GM21528 (cell line): Measurements from ENCODE around the gene NLRC5.
"Not testable (repeated sequence)": the region's sequence is repeated elsewhere in the genome, so short reads cannot be mapped to it uniquely, and the experiment has no call there.

Experiments used
- ATAC-seq: cut with Tn5 transposase; IDR thresholded peaks from one replicate; pipeline ENCODE4 v1.9.1; 2021; ENCODE audit warnings: mild to moderate bottlenecking, moderate library complexity; ENCODE audit not compliant: unreplicated experiment, low FRiP score

NLRC5 gene

DNA sequence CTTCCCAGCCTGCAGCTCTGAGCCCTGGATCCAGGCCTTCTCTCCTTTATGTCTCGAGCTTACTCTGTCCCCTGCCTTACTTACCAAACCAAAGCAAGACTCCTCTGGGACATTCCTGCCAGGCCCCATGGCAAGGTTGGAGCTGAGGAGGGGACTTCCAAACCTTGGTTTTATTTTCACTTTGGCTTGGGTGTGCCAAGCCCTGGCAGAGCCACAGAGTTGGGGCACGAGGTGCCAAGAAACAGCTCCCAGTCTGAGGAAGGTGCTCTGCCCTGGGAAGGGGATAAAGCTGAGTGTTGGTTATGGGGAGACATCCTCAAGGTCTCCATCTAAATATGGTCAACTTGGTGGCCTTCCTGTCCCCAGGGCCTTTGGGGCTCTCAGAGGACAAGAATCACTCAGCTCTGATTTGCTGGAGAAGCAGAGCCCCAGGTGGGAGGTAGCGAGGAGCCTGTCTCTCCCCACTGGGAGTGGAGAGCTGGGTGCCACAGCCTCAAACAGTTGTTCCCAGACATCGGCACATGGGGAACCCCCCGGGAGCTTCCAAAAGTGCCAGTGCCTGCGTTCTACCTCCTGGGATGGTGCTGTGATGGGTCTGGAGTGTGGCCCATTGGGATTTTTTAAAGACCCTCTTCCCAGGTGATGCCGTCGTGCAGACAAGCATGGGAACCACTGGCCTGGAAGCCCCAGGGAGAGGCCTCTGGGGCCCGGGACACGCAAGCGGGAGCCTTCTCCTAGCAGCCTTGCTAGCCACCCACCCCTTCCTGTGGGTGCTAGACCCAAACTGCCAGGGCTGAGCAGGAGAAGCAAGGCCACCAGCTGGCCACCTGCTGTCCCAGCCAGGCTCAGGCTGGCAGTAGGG is 10.3 kb downstream of the NLRC5 start:
- no peak for ATAC-seq

DNA sequence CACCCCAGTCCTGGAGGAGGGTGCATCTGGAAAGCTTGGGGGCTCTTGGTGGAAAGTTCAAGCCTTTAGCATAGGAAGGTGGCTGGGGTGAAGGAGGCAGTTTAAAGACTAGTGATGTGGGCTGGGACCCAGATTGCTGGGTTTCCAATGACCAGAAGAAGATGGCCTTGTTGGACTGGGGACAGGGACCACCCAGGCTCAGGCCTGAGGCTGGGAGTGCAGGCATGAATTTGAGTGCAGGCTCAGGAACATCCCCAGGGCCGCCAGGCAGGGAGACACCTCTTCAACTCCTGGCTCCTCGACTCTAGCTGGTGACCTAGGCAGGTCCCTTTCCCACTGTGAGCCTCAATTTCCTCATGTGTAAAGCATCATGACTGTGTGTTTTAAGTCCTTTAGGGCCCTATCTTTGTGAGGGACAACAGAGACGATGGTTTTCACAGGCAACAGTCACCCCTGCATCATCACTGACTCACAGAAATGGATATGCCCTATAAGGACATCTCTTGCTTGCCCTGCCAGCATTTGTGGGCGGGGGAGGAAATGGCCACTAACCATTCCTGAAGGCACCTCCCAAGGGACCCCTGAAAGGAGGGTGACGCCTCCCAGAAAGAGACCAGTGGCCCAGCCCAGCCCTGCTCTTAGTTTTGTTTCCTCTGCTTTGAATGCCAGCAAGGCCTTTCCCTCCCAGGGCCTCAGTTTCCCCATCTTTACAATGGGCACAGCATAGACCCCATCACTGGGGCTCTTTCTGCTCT is 11.1 kb downstream of the NLRC5 start:
- ATAC-seq, result no peak

DNA sequence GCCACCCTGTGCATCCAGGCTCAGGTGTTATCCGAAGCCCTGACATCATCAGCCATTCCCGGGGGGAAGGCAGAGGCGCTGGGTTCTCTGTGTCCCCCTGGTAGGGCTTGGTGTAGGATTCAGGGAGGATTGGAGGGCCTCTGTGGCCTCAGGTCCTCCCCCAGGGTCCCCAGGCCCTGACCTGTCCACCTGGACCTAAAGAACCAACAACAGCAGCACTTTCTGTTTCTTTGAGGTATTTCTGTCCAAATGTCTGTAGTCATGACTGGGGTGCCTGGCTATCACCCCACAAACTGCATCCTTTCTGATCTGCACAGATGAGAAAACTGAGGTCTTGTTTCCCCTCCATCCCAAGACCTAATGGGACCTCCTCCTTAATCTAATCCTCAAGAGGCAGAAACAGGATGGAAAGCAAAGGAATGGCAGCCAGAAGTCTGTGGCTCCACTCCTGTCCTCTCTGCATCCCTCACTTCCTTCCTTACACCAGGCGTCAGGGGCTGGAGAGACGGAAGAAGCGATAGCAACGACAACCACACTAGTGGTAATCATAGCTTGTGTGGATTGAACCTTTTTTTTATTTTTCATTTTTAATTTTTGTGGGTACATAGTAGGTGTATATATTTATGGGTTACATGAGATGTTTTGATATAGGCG is 11.8 kb downstream of the NLRC5 start:
- ATAC-seq, result no peak

DNA sequence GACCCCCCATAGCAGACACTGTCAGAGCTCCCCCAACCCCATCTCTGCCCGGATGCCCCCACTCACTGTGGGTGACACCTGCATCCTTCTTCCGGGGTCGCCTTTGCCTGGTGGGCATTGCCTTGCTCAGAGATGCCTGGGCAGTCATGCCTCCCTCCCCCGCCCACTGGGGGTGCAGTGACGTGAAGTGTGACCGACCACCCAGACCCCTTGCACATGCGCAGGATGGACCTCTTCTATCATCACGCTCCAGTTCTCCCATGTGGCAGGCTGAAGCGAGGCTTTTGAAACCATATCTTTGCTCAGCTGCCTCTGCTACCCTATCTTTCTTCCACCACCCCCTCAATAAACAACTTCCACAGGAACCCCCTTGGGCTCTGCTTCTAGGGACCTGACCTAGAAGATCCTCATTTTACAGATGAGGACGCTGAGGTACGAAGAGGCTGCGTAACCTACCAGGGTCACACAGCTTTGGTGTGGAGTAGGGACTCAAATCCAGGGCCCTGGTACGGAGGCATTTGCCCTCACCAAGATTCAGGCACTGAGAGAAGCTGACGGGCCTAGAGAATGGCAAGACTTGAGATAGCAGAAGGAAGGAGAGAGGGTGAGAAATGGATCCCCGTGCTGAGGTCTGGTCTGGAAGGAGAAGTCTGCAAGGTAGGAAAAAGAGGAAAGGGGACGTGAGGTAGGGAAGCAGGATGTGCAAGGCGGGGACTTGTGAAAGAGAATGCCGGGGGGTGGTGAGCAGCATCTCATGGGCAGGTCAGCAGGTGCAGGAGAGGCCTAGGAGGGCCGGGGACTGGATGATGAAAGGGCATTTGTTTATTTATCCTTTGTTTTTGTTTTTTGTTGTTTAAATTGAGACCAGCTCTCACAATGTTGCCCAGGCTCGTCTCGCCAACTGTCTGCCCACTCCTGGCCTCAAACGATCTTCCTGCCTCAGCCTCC is 14.4 kb downstream of the NLRC5 start:
- ATAC-seq, result no peak

DNA sequence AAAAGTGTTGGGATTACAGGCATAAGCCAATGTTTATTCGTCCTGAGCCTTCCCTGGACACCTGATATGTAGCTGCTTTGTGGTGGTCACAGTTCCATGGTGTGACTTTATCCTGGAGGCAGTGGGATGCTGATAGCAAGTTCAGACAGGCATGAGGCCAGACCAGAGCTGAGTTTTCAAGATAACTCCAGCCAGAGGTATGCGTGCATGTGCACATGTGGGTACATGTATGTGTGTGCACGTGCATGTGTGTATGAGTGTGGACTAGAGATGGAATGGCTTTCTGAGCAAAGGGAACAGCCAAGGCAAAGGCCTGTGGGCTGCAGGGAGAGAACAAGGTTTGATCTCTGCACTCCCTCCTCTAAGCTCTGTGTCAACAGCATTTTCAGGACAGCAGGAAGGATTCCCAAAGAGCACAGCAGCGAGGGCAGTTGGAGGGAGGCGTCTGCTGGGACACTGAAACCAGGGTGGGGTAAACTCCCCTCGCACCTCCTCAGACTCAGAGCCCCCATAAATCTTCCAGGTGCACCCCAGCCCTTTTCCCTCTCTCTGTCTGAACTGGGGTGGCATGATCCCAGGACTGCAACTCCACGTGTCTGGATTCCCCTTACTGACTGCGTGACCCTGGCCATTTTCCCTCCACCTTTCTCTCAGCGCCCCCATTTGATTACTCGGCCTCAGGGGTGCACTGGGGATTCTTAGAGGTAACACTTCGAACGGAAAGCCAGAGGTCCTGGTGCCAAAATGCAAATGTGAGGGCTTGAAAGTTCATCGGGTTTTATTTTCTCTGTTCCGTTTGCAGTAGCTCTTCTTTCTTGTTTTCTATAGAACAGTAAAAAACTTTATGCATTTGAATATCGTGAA is 15.3 kb downstream of the NLRC5 start:
- no peak for ATAC-seq

DNA sequence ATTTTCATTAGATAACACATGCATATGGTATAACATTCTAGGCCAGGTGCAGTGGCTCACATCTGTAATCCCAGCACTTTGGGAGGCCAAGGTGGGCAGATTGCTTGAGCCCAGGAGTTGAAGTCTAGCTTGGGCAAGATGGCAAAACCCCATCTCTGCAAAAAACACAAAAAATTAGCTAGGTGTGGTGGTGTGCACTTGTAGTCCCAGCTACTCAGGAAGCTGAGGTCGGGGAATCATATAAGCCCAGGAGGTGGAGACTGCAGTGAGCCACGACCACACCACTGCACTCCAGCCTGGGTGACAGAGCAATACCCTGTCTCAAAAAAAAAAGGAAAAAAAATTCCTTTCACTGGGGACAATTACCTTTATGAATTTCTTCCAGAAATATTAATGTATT is 16.2 kb downstream of the NLRC5 start:
- ATAC-seq, result not testable (repeated sequence)

DNA sequence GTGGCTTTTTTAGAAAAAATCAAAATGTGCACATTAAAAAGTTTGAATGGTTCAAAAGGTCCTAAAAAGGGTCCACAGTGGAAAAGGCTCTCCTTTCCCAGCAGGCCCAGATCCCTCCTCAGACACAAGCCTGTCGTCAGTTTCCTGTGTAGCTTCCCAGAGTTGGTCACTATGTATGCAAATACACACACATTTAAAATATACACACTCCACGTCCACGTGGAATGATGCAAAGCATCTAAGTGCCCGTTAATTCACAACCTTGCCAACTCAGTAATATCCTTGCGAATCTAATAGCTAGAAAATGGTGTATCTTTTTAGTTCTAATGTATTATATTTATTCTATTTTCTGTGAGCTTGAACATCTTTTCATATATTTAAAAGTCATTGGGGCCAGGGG is 17.7 kb downstream of the NLRC5 start:
- no peak for ATAC-seq

DNA sequence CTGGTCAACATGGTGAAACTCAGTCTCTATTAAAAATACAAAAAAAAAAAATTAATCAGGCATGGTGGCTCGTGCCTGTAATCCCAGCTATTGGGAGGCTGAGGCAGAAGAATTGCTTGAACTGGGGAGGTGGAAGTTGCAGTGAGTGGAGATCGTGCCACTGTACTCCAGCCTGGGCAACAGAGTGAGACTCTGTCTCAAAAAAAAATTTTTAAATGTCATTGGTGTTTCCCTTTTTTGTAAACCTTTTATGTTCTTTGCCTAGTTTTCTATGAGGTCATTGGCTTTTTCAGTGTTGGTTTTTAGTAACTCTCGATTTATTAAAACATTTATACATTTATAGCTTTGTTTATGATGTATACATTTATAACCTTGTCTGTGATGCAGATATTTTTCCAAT is 18.2 kb downstream of the NLRC5 start:
- ATAC-seq, result no peak

DNA sequence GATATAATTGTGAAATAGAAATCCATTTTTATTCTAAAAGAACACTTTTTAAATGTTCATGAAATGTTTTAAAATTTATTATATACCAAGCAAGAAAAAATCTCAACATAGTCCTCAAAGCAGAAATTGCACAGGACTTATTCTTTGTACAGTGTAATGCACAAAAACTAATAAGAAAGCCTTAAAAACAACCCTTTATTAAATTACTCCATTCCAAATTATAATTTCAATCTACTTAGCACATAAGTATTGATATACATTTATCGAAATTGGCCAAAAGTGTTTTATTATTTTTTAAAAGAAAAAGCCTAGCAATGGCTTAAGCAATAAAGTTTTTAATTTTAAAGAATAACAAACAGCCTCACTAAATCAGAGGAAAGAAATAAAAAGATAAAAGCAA is 19.1 kb downstream of the NLRC5 start:
- ATAC-seq, result no peak

DNA sequence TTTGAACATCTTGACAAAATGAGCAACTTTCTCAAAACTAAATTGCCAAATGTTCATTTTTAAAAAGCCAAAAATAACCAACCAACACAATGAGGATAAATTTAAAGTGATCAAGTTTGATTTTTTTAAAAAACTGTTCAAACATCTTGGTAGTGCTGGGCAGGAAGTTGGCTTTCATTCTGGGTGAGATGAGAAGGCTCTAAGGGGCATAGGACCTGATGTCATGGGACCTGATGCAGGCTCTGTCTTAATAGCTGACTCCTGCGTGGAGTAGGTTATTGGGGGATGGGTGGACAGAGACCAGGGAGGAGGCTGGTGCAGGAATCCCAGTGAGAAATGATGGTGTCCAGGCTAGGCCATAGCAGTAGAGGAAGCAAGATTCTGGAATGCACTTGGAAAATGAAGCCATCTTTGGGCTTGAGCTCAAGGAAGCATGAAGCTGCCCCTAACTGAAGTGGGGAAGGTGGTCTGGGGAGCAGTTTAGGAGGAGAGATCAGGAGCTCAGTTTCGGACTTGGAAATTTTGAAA is 20.4 kb downstream of the NLRC5 start:
- ATAC-seq, result no peak

DNA sequence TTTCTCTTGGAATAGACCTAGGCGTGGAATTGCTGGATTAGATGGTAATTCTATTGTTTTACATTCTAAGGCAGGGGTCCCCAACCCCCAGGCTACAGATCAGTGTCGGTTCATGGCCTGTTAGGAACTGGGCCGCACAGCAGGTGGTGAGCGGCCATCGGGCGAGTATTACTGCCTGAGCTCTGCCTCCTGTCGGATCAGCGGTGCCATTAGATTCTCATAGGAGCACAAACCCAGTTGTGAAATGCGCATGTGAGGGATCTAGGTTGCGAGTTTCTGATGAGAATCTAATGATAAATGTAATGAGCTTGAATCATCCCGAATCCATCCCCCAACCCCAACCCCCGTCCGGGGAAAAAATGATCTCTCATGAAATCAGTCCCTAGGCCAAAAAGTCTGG is 23.0 kb downstream of the NLRC5 start:
- ATAC-seq, result no peak

DNA sequence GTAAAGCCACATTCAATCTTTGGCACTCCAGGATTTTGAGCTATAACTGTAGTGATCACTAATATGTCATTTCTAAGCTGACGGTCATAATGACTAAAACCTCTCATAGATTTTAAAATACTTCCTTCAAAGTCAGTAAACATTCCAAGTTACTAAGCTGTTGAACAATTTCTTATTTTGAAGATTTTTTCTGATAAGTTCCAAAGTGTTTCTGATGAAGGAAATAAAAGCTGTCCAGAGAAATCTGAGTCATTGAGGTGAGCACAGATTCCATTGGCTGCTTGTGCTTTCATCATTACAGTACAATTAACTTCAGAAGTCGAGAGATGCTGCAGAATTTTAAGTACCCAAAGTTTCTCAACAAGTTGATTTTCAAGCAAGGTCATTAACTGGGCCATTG is 23.9 kb downstream of the NLRC5 start:
- ATAC-seq, result no peak

DNA sequence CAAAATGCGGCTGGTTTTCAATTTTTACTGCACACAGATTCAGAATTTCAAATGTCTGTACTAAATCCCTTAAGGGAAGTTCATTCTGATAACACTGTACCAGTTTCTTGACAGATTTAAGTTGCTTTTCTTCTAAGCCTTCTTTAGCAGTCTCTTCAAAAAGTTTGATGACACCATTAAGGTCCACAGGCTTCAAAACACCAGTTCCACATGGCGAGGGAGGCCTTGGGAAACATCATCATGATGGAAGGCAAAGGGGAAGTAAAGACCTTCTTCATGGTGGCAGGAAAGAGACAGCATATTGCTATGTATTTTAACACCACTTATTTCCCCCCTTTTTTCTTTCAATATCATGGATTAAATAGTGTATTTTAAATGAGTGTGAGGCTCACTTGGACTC is 24.5 kb downstream of the NLRC5 start:
- ATAC-seq, result no peak

DNA sequence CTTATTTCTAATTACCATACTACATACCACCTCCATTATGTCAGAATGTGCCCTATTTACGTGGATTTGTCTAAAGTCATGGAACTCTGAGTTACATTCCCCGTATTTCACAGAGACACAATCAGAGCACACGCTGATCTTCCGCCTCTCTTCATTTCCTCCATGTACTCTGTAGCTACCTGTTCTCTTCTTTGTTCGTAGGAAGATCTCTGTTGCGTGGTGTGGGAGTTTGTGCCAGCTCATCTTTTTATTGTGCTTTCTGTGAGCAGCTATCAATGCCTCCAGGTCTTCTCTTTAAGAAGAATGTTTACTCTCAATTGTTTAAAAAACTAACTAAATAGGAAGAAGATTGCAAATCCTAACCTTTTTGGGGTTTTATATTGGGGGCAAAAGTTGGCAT is 26.9 kb downstream of the NLRC5 start:
- no peak for ATAC-seq

DNA sequence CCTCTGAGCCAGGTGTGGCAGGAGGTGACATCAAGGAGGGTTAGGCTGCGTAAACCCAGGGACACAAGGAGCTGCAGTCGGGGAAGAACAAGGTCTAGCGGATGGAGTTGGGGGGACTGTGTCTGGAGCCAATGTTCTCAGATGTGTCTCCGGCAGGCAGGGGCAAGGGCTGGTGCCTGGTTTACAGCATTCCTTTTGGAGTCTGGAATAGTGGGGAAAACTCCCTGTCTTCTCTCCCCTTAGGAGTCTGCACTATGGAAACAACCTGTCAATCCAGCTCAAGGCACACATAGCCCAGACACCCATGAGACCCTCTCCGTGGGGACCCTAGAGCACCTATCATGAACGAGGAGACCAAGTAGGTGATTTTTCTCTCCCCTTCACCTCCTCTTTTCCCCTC is 27.5 kb downstream of the NLRC5 start:
- no peak for ATAC-seq

DNA sequence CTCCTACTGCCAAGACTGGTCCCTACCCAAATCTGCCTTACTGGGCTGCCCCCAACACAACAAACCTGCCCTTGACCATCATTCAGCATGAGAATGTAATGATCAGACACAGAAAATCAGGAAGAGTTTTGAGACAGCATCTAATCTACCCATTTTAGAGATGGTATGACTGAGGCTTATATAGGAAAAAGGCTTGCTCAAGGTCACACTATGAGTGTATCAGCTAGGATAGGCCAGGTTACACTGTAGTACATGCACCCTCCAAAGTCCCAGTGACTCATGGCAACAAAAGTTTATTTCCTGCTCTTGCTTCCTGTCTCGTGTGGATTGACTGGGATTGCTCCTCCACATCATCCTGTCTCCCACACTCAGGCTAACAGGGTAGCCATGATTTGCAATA is 27.9 kb downstream of the NLRC5 start:
- no peak for ATAC-seq

DNA sequence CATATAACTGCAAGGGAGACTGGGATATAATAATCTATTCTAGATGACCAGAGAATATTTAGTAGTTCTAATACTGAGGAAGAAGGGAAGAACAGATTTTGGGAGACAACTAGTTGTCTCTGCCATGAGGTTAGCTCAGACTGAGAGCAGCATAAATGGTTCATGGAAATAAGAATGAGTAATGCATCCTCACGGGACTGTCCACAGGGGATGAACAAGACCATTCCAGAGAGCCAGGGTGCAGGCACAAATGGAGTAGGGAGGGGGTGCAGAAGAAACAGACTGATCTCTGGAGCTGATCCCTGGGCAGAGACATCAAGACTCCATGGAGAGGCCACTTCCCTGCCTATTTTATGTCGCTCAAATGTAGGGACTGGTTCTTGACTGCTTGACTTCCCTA is 30.4 kb downstream of the NLRC5 start:
- ATAC-seq, result no peak

DNA sequence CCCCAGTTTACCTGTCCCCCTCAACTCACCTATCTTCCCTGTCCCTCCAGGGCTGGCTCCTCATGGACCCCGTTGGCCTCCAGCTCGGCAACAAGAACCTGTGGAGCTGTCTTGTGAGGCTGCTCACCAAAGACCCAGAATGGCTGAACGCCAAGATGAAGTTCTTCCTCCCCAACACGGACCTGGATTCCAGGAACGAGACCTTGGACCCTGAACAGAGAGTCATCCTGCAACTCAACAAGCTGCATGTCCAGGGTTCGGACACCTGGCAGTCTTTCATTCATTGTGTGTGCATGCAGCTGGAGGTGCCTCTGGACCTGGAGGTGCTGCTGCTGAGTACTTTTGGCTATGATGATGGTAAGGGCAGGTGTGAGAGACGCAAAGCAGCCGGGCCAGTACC is 31.3 kb downstream of the NLRC5 start:
- ATAC-seq, result no peak

DNA sequence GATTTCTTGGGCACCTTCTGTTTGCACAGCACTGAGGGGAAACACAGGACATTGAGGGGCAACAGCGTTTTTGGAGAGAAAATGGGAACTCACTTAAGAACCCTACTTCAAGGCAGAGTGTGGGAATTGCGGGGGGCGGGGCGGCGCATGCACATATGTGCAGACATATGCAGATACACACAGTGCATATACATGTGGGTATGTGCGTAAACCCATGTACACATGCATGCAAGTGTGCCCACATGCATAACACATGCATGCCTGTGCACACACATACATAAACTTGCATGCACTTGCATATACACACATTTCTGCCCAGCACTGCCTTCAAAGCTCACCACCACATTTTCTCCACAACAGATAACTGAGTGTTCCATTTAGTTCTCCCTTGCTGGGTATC is 32.4 kb downstream of the NLRC5 start:
- ATAC-seq, result no peak
